Measurements from ENCODE around the gene TSEN2.

DNA sequence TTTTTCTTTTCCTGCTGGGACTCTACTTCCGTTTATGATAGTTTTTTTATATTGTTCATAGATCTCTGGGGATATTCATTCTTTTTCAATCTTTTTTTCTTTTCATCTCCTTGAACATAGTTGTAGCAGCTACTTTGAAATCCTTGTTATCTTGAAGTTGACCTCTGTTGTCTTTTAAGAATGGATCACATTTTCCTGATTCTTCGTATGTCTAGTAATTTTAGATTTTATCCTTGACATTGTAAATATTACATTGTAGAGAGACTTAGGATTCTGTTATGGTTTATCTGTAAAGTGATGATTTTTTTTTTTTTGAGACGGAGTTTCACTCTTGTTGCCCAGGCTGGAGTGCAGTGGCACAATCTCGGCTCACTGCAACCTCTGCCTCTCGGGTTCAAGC lies 93.1 kb downstream of the TSEN2 start:
- TF ChIP-seq, protein P1, sequence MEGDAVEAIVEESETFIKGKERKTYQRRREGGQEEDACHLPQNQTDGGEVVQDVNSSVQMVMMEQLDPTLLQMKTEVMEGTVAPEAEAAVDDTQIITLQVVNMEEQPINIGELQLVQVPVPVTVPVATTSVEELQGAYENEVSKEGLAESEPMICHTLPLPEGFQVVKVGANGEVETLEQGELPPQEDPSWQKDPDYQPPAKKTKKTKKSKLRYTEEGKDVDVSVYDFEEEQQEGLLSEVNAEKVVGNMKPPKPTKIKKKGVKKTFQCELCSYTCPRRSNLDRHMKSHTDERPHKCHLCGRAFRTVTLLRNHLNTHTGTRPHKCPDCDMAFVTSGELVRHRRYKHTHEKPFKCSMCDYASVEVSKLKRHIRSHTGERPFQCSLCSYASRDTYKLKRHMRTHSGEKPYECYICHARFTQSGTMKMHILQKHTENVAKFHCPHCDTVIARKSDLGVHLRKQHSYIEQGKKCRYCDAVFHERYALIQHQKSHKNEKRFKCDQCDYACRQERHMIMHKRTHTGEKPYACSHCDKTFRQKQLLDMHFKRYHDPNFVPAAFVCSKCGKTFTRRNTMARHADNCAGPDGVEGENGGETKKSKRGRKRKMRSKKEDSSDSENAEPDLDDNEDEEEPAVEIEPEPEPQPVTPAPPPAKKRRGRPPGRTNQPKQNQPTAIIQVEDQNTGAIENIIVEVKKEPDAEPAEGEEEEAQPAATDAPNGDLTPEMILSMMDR (IDR thresholded peaks at IDR 0.05): no peak
- no peak for TF ChIP-seq POLR2A (IDR thresholded peaks at IDR 0.05)
